Fibroblast of skin of back (primary cell): ENCODE results near the gene PCCA.
A peak's percentile ranks its signal among the peaks of the same experiment; 100 is the strongest.
"Not testable (repeated sequence)": the region's sequence is repeated elsewhere in the genome, so short reads cannot be mapped to it uniquely, and the experiment has no call there.

Source experiments
- DNase-seq: peaks from one replicate; pipeline ENCODE4 v3.0.0-alpha.2; 2013

The PCCA gene

DNA sequence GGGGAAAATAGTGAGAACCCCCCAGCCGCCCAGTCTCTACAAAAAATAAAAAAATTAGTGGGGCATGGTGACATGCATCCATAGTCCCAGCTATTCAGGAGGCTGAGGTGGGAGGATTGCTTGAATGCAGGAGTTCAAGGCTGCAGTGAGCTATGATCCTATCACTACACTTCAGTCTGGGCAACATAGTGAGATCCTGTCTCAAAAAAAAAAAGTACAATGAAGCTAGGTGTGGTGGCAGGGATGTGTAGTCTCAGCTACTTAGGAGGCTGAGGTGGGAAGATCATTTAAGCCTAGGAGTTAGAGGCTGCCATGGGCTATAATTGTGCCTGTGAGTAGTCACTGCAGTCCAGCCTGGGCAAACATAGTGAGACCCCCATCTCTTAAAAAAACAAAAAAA lies 8.9 kb downstream of the PCCA start:
- DNase-seq = no peak

DNA sequence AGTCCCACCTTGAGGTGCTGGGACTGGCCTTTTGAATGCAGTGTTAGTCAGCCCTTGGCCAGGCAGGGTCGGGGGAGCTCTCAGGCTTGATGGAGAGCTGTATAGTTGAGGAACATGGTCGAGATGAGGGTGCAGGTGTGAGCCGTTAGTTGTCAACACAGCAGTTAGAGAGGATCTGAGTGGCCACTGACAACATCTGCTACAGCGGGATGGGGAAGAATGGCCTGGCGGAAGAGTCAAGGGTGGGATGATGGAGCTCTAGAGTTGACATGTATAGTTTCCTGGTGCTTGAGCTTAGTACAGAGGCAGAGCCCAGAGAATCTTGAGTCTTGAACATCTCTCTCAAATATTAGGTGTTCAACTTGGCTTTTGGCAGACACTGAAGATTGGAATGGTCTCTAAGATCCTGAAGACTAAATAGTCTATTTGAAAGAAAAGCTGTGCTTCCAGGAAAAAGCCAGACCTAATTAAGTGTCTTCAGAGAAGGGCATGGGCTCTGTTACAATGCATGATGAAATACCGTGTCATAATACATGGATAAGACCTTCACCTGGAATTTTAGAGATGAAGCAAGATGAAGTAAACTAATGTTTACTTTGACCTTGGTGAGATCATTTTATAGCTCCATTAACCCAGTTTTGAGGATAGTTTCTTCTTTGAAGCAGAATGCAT lies 9.7 kb downstream of the PCCA start:
- no peak for DNase-seq

DNA sequence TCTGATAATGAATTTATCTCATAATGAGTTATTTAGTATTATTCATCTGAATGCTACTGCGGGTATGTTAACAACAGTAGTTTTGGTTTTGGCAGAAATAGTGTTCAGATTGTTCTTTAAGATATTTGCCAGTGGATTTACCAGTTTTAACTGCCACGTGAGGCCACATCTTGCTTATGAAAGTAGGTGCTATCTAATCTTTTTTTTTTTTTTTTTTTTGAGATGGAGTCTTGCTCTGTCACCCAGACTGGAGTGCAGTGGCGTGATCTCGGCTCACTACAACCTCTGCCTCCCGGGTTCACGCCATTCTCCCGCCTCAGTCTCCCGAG lies 10.2 kb downstream of the PCCA start:
- DNase-seq = not testable (repeated sequence)

DNA sequence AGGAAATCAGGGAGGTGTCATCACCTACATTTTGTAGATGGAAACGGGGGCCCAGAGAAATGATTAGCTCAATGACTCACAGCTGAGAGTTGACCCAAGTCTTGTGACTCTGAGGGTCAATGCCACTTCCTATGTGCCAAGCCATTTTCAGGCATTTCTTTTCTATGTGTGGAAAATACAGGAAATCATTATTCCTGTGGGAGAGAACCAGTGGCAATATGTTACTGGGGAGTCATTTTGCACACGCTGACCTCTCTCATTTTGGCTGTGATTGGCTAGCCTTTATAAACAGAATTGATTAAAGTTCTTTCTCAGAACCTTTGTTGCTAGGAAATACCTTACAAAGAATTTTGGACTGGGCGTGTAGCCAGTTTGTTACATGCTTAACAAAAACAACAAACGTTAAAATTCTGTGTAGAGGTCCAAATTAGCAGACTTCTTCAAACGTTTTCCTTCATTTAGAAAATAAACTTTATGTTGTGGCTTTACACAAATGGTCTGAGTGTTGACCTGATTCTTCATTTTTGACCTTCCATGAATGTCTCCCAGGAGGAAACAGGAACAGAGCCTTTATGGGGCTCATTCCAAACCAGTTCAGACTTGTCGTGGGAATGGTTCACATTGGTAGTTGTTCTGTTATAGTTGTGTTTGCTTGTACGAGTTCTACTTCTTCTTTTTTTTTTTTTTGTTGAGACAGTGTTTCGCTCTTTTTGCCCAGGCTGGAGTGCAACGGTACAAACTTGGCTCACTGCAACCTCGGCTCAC lies 11.4 kb downstream of the PCCA start:
- peak; percentile 27 for DNase-seq

DNA sequence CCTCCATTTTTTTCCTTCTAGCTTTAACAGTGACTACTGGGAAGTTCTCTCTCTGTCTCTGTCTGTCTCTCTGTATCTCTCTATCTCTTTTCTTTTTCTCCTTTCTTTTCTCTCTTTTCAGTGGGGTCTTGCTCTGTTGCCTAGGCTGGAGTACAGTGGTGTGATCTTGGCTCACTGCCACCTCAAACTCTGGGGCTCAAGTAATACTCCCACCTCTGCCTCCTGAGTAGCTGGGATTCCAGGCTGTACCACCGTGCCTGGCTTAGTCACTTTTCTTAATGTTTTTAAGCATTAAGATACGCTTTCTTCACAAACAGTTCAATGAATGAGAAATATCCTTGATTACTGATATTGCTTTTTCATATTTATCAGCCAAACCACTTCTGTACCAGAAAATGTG lies 13.1 kb downstream of the PCCA start:
- DNase-seq = no peak

DNA sequence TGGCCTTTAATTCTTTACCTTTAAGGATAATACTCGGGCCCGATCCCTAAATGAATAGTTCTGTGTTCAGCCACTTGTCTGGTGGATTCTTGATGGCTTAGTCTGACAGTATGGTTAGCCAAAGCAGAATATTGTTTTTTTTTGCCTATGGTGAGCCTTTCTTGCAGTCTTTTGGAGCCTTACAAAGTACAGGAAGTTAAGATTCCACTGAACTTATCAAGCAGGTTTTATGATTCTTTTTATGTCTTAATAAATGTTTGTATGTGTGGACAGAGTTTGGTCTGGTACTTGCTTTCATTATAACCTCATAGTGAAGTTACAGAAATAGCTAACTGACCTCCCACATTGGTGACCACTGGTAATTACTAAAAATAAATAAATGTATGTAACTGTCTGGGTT lies 17.1 kb downstream of the PCCA start:
- DNase-seq = peak; percentile 42

DNA sequence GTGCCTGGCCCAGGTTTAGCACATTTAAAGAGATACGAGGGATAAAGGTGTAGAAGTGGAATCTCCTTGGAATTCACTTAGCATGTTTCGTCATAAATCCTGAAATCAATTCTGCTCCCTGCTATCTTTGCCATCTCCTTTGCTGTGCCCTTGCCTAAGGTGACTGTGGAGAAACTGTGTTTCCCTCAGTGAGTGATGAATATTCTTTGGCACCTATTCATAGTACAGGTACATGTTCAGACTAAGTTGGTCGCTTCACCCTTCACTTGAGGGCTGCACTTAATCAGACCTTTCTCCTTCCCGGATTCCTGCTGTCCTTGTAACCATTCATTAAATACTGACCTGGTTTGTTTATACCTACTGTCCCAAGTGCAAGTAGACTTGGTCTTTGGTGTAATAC lies 17.8 kb downstream of the PCCA start:
- DNase-seq = no peak

DNA sequence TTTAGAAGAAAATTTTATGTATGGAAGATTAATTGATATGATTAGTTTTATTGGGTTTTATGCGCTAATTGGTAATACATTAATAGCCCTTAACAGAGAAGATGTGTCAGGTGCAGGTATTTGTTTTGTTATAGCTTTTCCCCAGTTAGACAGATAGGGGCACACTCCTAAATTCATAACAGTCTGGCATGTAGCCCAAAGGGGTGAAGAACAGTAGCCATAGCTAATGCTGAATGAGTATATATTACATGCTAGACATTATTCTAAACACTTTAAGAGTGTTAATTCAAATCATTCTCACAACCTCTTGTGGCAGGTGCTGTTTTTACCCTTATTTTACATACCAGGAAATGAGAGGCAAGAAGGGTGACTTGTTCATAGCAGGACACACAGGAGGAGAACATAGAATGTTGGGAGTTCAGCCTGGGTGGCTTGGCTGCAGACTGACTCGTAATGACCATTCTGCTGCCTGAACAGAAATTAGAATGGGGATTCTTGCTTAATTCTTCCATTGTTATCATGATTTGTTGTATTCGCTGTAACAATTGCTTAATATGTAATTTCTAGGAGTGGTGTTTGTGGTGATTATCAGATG lies 20.1 kb downstream of the PCCA start:
- no peak for DNase-seq

DNA sequence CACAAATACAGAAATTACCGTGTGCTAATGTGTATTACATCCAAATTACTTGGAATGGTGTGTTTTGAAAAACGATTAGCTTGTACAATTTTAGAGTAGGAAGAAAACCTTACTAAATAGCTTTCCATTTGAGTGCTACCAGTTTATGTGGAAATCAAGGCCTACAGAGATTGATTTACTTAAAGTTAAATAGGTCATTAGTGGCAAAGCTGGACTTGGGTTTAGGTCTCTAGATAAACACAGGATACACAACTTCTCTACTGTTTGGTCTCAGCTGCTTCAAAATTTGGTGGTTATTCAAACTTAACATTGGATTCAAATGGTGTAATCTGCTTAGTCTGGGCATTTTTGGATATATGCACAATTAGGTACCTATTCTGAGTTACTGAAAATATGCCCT lies 21.4 kb downstream of the PCCA start:
- no peak for DNase-seq

DNA sequence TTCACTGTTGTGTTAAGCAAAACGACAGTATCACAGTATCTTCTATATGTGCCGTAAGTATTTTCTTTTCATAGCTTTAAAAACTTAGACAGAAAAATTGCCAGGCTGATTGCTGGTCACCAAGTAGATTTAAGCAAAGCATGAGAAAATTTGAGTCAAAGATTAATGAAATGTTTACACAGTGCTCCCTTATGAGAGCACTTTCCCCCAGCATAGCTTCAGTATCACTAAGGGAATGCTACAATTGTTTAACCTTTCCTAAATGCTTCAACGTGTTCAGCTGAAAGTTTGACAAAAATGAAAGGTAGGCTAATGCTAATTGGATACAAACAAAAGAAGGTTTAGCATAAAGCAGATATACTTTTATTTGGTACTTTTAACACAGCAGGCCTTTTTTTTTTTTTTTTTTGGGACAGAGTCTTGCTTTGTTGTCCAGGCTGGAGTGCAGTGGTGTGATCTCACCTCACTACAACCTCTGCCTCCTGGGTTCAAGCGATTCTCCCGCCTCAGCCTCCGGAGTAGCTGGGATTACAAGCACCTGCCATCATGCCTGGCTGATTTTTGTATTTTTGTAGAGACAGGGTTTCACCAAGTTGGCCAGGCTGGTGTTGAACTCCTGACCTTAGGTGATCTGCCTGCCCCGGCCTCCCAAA lies 23.4 kb downstream of the PCCA start:
- no peak for DNase-seq

DNA sequence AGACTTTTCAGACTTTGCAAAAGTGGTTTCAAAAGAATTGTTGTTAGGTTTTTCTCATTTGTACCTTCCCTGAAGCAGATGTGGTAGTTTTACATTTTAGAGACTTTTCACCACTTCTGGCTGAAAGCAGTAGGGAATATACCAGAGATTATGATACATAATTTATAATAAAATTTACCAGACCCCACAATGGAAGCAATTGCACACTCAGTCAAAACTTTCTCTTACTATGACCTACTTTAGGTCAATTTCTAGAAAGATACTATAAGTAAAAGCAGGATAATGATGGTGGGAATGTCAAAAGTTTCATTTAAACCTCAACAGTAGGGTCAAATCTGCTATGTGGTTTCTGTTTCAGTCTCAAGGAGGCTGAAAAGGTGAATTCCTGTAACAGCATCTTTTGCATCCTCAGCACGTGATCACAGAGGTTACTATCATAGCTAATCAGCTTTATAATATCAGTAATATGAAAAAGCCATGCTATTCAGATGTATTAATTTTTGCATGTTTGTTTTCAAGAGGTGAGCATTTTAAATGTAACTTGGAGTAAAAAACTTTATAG lies 26.9 kb downstream of the PCCA start:
- no peak for DNase-seq

DNA sequence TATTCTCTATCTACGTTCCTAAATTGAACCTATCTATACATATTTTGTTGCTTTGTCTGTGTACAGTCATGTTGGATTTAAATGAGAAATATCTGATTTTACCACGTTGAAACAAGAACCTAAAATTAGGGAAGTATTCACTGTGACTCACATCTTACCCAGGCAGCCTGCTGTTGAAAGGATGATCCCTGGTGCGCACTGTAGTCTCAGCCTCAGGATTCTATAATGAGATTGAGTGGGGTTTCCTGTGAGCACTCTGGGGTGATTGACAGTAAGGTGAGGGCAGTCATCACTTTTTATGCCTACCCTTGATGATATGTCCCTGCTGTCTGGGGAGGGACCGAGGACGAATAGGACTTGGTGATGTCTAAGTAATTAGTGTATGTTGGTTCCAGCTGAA lies 35.4 kb downstream of the PCCA start:
- DNase-seq = peak; percentile 62

DNA sequence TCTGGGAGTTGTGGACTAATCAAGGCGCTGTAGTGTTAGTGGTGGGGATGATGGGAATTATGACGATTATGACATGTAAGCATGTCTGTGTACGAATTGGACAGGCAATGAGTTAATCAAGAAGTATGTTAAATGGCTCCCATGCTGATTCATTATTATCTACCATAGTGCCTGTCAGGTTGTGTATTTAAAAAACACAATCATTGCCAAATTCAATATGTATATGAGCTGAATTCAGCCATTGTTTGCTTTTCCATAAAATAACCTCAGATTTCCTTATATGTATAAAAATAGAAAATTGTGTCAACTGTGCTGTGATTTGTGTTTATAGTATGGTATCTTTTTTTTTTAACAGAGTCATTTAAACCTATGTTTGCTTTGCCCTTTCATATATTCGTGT lies 37.1 kb downstream of the PCCA start:
- DNase-seq = peak; percentile 61

DNA sequence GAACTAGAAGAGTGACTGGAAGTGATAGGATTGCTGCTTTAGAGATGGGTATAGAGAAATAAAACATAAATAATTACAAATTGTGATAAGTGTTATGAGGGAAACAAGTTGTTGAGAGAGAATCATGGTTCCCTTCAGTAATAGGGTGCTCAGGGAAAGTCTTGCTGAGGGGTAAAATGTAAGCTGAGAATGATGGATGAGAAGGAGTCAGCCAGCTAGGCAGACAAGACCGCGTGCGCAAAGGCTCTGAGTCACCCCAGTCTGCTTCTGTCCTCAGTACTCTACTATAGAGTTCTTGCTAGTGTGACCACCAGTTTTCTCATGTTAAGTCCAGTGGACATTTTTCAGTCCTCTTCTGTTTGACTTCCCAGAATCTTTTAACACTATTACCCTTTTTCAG lies 39.5 kb downstream of the PCCA start:
- DNase-seq = peak; percentile 56

DNA sequence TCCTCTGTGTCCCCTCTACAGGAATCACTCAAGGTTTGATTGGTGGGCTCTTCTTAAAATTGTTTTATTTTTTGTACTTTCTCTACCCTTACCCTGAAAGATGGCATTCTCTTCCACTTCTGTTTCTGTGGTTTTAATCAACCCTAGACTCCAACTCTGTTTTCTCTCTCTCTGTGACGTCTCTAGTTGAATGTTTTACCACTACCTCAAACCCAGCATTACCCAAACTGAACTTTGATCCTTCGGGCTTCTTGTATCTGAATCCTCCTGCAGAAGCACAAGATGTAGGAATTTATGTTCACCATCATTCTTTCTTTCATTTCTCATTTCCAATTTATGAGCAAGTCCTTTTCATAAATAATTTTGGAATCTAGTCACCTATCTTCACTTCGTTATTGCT lies 39.9 kb downstream of the PCCA start:
- no peak for DNase-seq

DNA sequence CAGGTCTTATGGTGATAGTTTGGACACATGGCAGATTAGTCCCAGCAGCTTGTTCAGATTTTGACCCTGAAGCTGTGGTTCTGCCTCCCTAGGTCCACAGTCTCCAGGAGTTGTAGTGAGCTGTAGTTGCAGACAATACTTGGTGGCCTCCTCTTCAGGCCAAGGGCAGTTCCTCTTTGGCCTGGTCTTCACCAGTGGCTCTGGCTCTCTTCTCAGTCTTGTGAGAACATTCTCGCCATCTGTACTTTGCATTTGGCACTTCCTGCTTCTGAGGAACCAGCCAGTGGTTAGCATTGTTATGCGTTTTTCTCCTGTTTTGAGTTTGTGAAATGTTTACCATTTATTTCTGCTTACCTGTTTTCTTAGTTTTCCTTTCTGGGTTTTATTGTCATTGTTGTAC lies 40.7 kb downstream of the PCCA start:
- peak; percentile 6 for DNase-seq

DNA sequence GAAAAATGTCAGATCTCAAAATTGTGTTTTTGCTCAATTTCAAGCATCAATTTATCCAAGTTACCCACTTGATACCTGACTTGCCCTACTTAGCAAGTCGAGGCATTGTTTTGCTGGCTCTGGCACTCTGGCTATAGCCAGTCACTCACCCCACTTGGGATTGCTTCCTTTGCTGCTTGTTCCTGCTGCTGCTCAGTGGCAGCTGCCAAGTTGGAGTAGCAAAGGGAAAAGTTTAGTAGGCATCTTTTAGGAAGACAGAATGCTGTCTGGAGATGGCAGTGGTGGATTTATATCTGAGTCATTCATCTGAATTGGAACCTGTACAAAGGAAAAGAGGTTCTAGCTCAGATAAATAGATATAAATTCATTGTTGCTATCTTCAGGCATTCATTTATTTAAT lies 41.2 kb downstream of the PCCA start:
- DNase-seq = peak; percentile 20

DNA sequence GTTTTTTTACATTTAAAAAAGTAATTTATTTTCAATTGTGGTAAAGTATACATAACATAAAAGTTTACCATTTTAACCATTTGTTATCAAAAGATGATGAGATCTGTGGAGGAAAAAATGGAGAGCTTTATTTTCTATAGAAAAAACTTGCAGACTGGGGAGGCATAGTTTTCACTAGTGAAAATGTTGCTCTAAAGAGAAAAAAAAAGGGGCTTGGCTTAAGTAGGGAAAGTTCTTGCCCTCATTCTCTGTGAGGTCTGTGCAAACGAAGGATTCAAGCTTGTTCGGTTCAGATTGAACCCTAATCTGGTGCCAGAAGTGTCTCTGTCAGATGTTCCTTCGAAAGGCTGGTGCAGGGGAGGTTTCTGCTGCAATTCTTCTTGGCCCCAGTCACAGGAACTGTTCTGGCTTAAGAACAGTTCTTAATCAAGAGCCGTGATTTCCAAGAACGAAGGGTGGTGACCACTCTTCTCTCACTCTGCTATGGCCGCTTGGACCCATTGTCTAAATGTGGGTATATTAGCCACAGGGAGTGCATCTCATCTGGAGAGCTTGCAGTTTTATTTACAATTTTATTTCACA lies 42.1 kb downstream of the PCCA start:
- no peak for DNase-seq

DNA sequence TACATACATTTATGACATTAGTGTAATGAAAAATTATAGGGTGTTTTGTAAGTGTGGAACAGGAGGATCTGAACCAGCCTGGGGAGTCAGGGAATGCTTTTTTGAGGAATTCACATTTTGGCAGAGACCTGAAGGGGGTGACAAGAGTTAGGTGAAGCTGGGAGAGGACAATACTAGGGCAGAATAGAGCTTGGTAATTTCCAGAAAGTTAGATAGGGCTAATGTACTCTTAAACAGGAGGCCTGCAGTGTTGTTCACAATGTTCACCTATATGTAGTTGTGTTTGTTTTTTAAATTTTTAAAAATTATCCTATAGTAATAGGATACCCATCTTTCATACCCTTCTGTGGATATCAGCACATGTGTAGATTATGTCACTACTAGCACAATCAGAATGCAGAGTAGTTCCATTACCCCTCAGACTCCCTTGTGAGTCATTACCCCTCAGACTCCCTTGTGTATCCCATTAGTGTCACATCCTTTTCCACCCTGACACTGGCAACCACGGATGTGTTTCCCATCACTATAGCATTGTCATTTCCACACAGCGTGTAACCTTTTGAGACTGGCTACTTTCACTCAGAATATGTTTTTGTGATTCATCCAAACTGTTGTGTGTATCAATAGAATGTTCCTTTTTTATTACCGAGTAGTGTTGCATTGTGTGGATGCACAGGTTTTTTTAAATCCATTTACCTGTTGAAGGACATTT lies 43.1 kb downstream of the PCCA start:
- DNase-seq = peak; percentile 94

DNA sequence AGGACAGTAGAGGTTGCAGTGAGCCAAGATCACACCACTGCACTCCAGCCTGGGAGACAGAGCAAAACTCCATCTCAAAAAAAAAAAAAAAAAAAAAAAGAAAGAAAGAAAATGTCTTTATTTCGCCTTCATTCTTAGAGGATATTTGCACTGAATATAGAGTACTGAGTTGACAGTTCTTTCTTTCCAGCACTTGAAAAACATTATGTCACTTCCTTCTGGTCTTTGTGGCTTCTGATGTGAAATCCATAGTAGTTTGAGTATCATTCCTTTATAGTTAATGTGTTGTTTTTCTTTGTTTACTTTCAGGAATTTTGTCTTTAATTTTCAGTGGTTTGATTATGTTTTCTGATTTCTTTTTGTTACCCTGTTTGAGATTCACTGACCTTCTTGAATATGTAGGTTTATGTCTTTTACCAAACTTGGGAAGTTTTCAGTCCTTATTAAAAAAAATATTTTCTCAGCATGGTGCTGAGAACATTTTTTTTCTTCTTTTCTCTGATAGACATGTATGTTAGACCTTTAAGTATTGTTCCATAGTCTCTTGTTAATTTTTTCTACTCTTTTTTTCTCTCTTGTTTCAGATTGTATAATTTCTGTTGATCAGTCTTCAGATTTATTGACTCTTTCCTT lies 50.1 kb downstream of the PCCA start:
- peak; percentile 65 for DNase-seq

DNA sequence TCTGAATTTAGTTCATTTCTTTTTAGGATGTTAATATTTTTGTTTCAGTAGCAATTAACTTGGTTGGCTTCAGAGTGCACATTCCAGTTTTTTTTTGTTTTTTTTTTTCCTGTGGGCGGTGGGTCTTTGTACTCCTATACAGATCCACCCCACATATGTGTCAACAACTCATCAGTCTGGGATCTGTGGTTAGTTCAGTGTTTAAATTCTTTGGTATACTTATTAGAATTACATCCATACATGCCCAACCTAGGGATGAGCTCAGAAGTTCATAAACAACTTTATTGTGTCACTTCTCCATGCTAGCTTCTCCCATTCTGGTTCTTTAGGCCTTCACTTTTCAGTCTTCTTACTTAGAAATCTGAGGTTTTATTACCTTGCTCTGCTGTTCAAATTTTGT lies 50.9 kb downstream of the PCCA start:
- peak; percentile 76 for DNase-seq

DNA sequence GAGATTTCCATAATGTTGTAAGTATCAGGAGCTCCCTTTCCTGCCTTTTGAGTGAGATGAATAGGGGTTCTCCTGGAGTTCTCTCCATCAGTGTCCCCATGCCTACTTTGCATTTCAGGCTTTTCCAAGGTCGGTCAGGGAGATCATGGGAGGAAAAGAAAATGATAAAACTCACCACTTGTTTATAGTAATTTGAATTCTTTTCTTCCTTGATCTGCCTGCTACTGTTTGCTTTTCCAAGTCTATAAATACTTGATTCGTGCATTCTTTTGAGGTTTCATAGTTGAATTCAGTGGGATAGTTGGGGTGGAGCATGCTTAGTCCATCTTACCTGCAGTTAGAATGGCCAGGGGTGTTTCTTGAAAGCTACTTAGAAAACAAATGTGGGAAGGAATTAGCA lies 51.5 kb downstream of the PCCA start:
- no peak for DNase-seq
